A549 (cell line): ENCODE measurements around the gene DTX1. TPM values are rescaled to one million over a fixed set of nuclear protein-coding genes. Genes with fewer than 3 reads are reported as not detected.

Experiments
- ATAC-seq, 2 experiments: fragments of 200-7000 bp in 1 of 2; fragments of >200 bp in 1 of 2; cut with Nextera tagmentation in 1 of 2; cut with Tn5 transposase in 1 of 2; 3 replicates each; pipeline versions ENCODE4 v1.8.0 to v1.9.1; 2018 to 2020; ENCODE audit warnings: mild to moderate bottlenecking in 1 of 2, moderate library complexity in 1 of 2
- CTCF ChIA-PET: fragments of 300-600 bp; sonication (Branson Sonifier 250); formaldehyde crosslinking; extraction: SDS; loops from one replicate; lab custom pipeline; 2021; ENCODE audit warnings: antibody characterized with exemption, inconsistent platforms; lab: Yijun Ruan, JAX
- POLR2A ChIA-PET: fragments of 350-600 bp; formaldehyde crosslinking; extraction: SDS; loops from one replicate; lab custom pipeline; 2021; ENCODE audit warnings: antibody characterized with exemption, inconsistent platforms; lab: Yijun Ruan, JAX
- DNase-seq, 2 experiments: peaks; one replicate each; pipeline versions ENCODE4 v3.0.0 to v3.0.0-alpha.2; 2011 to 2016; ENCODE audit warnings: low read depth in 1 of 2, low spot score in 1 of 2
- FAIRE-seq: peaks from 2 replicates; lab custom pipeline; 2011; peaks lifted over from hg19 to GRCh38; lab: Jason Lieb, UNC
- H3K27ac ChIP-seq, 2 experiments: fragments of >200 bp; sonication (Bioruptor Twin); formaldehyde crosslinking; 3 replicates each; pipeline ENCODE4 v1.5.1; 2016 to 2017
- H3K4me1 ChIP-seq: fragments of >200 bp; sonication (Bioruptor Twin); formaldehyde crosslinking; 3 replicates; pipeline ENCODE4 v1.6.1; 2016
- H3K4me2 ChIP-seq: fragments of >200 bp; sonication (Bioruptor Twin); formaldehyde crosslinking; 3 replicates; pipeline ENCODE4 v1.6.1; 2016
- H3K4me3 ChIP-seq: fragments of >200 bp; sonication (Bioruptor Twin); formaldehyde crosslinking; 3 replicates; pipeline ENCODE4 v1.5.1; 2016
- H3K9me3 ChIP-seq: fragments of >200 bp; sonication (Bioruptor Twin); formaldehyde crosslinking; 3 replicates; pipeline ENCODE4 v1.6.1; 2016
- CBX8 ChIP-seq: fragments of 200-600 bp; sonication (generic); IDR thresholded peaks from 2 replicates; pipeline ENCODE4 v1.6.1; 2016
- CTCF ChIP-seq: fragments of >200 bp; sonication (Bioruptor Twin); formaldehyde crosslinking; IDR thresholded peaks from 3 replicates; pipeline ENCODE4 v1.5.1; 2016
- EHF ChIP-seq: fragments of 250-450 bp; sonication (Bioruptor Pico); IDR thresholded peaks from 2 replicates; pipeline ENCODE4 v1.5.0; 2020; ENCODE audit warnings: mild to moderate bottlenecking
- EP300 ChIP-seq, 2 experiments: fragments of >200 bp; sonication (Bioruptor Twin); formaldehyde crosslinking; IDR thresholded peaks; 2 replicates in 1 of 2; 3 replicates in 1 of 2; pipeline ENCODE4 v1.6.1; 2016 to 2017
- FOSB ChIP-seq: fragments of 250-450 bp; sonication (Bioruptor Pico); IDR thresholded peaks from 2 replicates; pipeline ENCODE4 v1.5.0; 2020; ENCODE audit warnings: mild to moderate bottlenecking, moderate library complexity
- JUN ChIP-seq, 2 experiments: fragments of >200 bp; sonication (Bioruptor Twin); formaldehyde crosslinking; IDR thresholded peaks; 2 replicates in 1 of 2; 3 replicates in 1 of 2; pipeline ENCODE4 v1.6.1; 2016 to 2017
- MAFK ChIP-seq: fragments of 450-650 bp; IDR thresholded peaks from 2 replicates; pipeline ENCODE4 v1.6.1; 2014; ENCODE audit not compliant: partially characterized antibody
- MAX ChIP-seq: IDR thresholded peaks from 2 replicates; pipeline ENCODE4 v1.6.1; 2012
- POLR2A ChIP-seq: IDR thresholded peaks from 2 replicates; pipeline ENCODE4 v1.6.1; 2012; ENCODE audit warnings: mild to moderate bottlenecking, low read length
- RAD21 ChIP-seq, 2 experiments: fragments of >200 bp in 1 of 2; sonication (Bioruptor Twin) in 1 of 2; formaldehyde crosslinking in 1 of 2; IDR thresholded peaks in 1 of 2; conservative IDR thresholded peaks in 1 of 2; 2 replicates in 1 of 2; 3 replicates in 1 of 2; pipeline ENCODE4 v1.6.1; 2012 to 2018; ENCODE audit warnings: inconsistent platforms in 1 of 2
- RNF2 ChIP-seq: fragments of 200-600 bp; sonication (generic); IDR thresholded peaks from 2 replicates; pipeline ENCODE4 v1.6.1; 2016; ENCODE audit warnings: low read depth, mild to moderate bottlenecking, antibody characterized with exemption, moderate library complexity, borderline replicate concordance
- SMC3 ChIP-seq: fragments of >200 bp; sonication (Bioruptor Twin); formaldehyde crosslinking; IDR thresholded peaks from 3 replicates; pipeline ENCODE4 v1.6.1; 2018; ENCODE audit warnings: inconsistent platforms
- TP53 ChIP-seq: fragments of 250-450 bp; sonication (Bioruptor Pico); IDR thresholded peaks from 2 replicates; pipeline ENCODE4 v1.5.0; 2021; ENCODE audit warnings: mild to moderate bottlenecking, moderate library complexity
- ZC3H11A ChIP-seq: fragments of 450-650 bp; IDR thresholded peaks from 2 replicates; pipeline ENCODE4 v1.6.1; 2014; ENCODE audit warnings: antibody characterized with exemption, mild to moderate bottlenecking
- ZNF302 ChIP-seq: fragments of 250-450 bp; sonication (Bioruptor Pico); IDR thresholded peaks from 2 replicates; pipeline ENCODE4 v1.9.0; 2021; ENCODE audit warnings: inconsistent platforms, mild to moderate bottlenecking, moderate library complexity
- WGBS: methylation state at CpG from one replicate; pipeline ENCODE4 v1.1.6; 2017; ENCODE audit errors: missing lambda C conversion rate; 5-methylcytosine and 5-hydroxymethylcytosine counted together
- polyA plus RNA-seq, 4 experiments: library from polyadenylated mRNA; depleted of rRNA in 3 of 4; stranded (reverse); fragments of >200 nt; fragmentation: RNase III in 1 of 4; extraction: RNeasy Plus Mini Kit Qiagen cat#74134 plus additional on column Dnase treatment in 1 of 4; gene quantifications; 2 replicates in 3 of 4; 3 replicates in 1 of 4; pipeline ENCODE4 v1.2.3, GENCODE V29; 2011 to 2017

Gene DTX1
- polyA plus RNA-seq, 2 of the 4 experiments (the other 2 are of a cell fraction), result 0.28 to 0.37 TPM

DNA sequence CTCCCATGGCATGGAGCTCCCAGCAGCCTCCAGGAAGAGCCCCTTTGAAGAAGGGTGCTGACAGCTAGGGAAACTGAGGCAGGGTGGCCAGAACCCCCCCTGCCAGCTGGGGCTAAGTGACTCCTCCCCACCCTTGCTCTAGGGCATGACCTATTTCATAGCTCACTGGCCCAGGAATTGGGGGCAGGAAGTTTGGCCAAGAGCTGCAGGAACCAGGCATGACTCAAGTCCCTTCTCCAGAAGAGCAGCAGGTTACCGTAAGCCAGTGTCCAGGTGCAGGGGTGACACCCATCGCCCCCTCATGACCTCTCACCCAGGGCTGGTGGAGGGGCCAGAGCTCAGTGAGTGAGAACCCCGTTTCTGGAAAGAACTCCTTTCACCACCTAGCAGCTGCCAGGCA is 77.1 kb downstream of the DTX1 start:
- POLR2A ChIA-PET, result no interaction called here
- Histone ChIP-seq H3K4me1 (peaks cover 18% of the 10 kb centered on the region), H3K27ac (no peak overlapping the region)
- CTCF ChIA-PET, result interaction anchor here (1.2 to 7.0 kb wide), 11 partner anchors 10 to 141 kb away, joined by 3 to 35 read pairs (median 7); no protein-coding TSS in a partner anchor
- 44% methylated on average over 2 of the region's 3 CpGs for WGBS
- TF ChIP-seq TP53 (CRISPR knock-in tag) (no peak), FOSB (CRISPR knock-in tag) (no peak)
- TF ChIP-seq, all 56 proteins: peak for 0
- DNase-seq, result no peak
- no peak for FAIRE-seq
- Histone ChIP-seq H3K4me3 (no peak overlapping the region), H3K4me2 (no peak overlapping the region), H3K9me3 (no peaks in the 10 kb centered on the region)
- ATAC-seq, result no peak

DNA sequence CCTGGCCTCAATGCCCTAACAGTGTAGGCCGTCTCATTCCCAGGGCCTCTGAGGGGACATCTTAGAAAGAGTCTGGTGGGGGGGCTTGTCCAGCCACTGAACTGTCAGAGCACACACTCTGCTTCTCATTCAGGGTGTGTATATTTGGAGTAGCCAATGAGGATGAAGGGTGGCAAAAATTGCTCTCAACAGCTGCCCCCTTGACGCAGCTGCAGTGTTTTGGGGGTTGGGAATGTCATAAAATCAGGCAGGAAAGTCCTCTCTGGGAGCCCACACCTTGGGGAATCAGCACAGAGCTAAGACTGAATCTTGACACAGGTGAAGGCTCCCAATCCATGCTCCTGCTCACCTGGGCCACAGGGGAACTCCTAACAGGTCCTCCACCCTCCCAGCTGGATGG is 77.5 kb downstream of the DTX1 start:
- H3K27ac ChIP-seq, result no peak overlapping the region
- TF ChIP-seq ZC3H11A (no peak), RNF2 (no peak), RAD21 (conservative IDR thresholded peaks at IDR 0.05 in 1 of 2, IDR thresholded peaks at IDR 0.05 in 1 of 2) (no peak), CBX8 (no peak), JUN (IDR thresholded peaks at IDR 0.05) (no peak), EP300 (IDR thresholded peaks at IDR 0.05) (no peak)
- TF ChIP-seq, all 56 proteins: peak for 0
- FAIRE-seq (no peak), ATAC-seq (no peak), DNase-seq (no peak)
- Histone ChIP-seq H3K9me3 (no peaks in the 10 kb centered on the region), H3K4me1 (peaks cover 18% of the 10 kb centered on the region), H3K4me3 (no peak overlapping the region), H3K4me2 (no peak overlapping the region)
- ChIA-PET POLR2A (no interaction called here), CTCF (interaction anchor here (1.0 to 7.0 kb wide), 13 partner anchors 11 to 141 kb away, joined by 3 to 35 read pairs (median 6); no protein-coding TSS in a partner anchor)
- WGBS, result 50% methylated on average over 2 of the region's 2 CpGs

GRCh38 chr12:113134521-113134951 is 78.0 kb downstream of the DTX1 start:
- DNase-seq (no peak), FAIRE-seq (no peak), ATAC-seq (no peak)
- Histone ChIP-seq H3K9me3 (no peaks in the 10 kb centered on the region), H3K27ac (no peak overlapping the region), H3K4me2 (peak overlapping the region; percentile 94), H3K4me1 (peaks cover 18% of the 10 kb centered on the region), H3K4me3 (no peak overlapping the region)
- WGBS, result 47% methylated on average over 6 of the region's 6 CpGs
- CTCF ChIA-PET, result interaction anchor here (1.0 to 7.0 kb wide), 15 partner anchors 11 to 142 kb away, joined by 3 to 35 read pairs (median 5); no protein-coding TSS in a partner anchor
- peak; percentile 93 for TF ChIP-seq MAFK
- no peak for TF ChIP-seq EHF
- POLR2A ChIA-PET, result no interaction called here

GRCh38 chr12:113135178-113136127 is 78.9 kb downstream of the DTX1 start, which contains the start of gene RASAL1:
Gene RASAL1 (minus strand): TSS chr12:113135761. CDS start chr12:113135462, 299 bp downstream.
- H3K4me1 ChIP-seq, result peaks cover 18% of the 10 kb centered on the region
- DNase-seq (peak; percentile 86 to 87), ATAC-seq (peak; percentile 79 to 90), FAIRE-seq (no peak)
- H3K4me3 ChIP-seq, result peak within 1 kb of the TSS; percentile 53
- H3K27ac ChIP-seq, result peak within 1 kb of the TSS; percentile 51 to 69; a peak in 4 of 6 replicates
- WGBS, result 7% methylated on average over 23 of the region's 68 CpGs
- H3K9me3 ChIP-seq, result no peaks in the 10 kb centered on the region
- POLR2A ChIA-PET, result no interaction called here
- CTCF ChIA-PET, result interaction anchor here (0.7 to 7.0 kb wide), 18 partner anchors 10 to 143 kb away, joined by 3 to 55 read pairs (median 6); partner anchors contain the start of gene CFAP73
- TF ChIP-seq SMC3, result peak; percentile 37; the same call in 2 of the 3 replicates
- TF ChIP-seq POLR2A, result no peak
- peak; percentile 76 for TF ChIP-seq CTCF
- TF ChIP-seq MAX, result 0 out of 2 replicates have a peak, but pooled peaks have one; percentile 20
- TF ChIP-seq ZNF302 (CRISPR knock-in tag), result no peak
- peak within 1 kb of the TSS; percentile 94 for H3K4me2 ChIP-seq
